ENCODE results near the gene AIF1L. TPM values are rescaled to one million over a fixed set of nuclear protein-coding genes. Genes with fewer than 3 reads are reported as not detected.

The AIF1L gene
- total RNA-seq, 1 experiment from 2014 or later = 5.6 TPM

- H3K27ac ChIP-seq (ENCODE audit: low read depth, low read length, poor library complexity, severe bottlenecking) = no peak overlapping the region
- H3K4me3 ChIP-seq (ENCODE audit: low read depth, low read length, poor library complexity, severe bottlenecking) = no peak overlapping the region
- intact Hi-C loops (cut with micrococcal nuclease; ENCODE audit: unreplicated experiment) = no loop called here
- ChIA-PET POLR2A (ENCODE audit: low non-redundant PET) (no interaction called here), CTCF (no interaction called here)
- no peak for DNase-seq (ENCODE audit: low spot score)
- TF ChIP-seq EZH2 (IDR thresholded peaks at IDR 0.05; ENCODE audit: borderline replicate concordance, low read depth, low read length, poor library complexity, severe bottlenecking) (no peak), CTCF (conservative IDR thresholded peaks at IDR 0.05; ENCODE audit: low read depth, low read length) (no peak)
- no peaks in the 10 kb centered on the region for H3K9me3 ChIP-seq (ENCODE audit: low read depth, low read length, poor library complexity, severe bottlenecking)
- H3K4me1 ChIP-seq (ENCODE audit: insufficient read depth, low read length, poor library complexity, severe bottlenecking) = no peaks in the 10 kb centered on the region
- peaks cover 7% of the 10 kb centered on the region for H3K27me3 ChIP-seq (replicated peaks; ENCODE audit: insufficient read depth, low read depth, low read length, poor library complexity)
- BruUV-seq (replicated peaks) = no TSS peak
- H3K36me3 ChIP-seq (ENCODE audit: insufficient read depth, low read length, poor library complexity, severe bottlenecking) = no peaks in the 10 kb centered on the region
These were observed 4.1 kb downstream of the AIF1L start for GRCh38 chr9:131100445-131100844.

DNA sequence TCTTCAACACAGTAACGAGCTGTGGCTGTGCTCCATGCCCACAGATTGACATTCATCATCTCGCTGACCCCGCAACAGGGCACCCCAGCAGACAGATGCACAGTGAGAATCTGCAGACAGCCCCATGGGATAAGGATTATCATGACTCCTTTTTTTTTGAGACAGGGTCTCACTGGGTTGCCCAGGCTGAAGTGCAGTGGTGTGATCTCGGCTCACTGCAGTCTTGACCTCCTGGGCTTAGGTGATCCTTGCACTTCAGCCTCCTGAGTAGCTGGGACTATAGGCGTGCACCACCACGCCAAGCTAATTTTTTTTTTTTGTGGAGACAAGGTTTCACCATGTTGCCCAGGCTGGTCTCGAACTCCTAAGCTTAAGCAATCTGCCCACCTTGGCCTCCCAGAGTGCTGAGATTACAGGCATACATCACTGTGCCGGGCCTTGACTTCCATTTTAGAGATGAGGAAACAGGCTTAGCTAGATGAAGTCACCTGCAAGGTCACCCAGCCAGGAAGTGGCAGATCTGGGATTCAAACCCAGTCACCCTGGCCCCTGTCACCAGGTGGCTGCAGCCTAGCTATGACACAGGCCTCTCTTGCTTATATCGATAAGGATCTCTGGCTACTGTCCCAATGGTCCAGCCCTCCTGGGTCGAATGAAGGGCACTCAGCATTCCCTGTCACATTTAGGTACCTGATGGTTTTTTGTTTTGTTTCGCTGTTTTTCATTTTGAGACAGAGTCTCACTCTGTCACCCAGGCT lies 5.1 kb downstream of the AIF1L start:
- no peak for DNase-seq (ENCODE audit: low spot score)
- H3K36me3 ChIP-seq (ENCODE audit: insufficient read depth, low read length, poor library complexity, severe bottlenecking) = no peaks in the 10 kb centered on the region
- BruUV-seq (replicated peaks) = no TSS peak
- TF ChIP-seq CTCF (conservative IDR thresholded peaks at IDR 0.05; ENCODE audit: low read depth, low read length) = no peak
- TF ChIP-seq EZH2 (IDR thresholded peaks at IDR 0.05; ENCODE audit: borderline replicate concordance, low read depth, low read length, poor library complexity, severe bottlenecking) = no peak
- H3K9me3 ChIP-seq (ENCODE audit: low read depth, low read length, poor library complexity, severe bottlenecking) = no peaks in the 10 kb centered on the region
- intact Hi-C loops (cut with micrococcal nuclease; ENCODE audit: unreplicated experiment) = no loop called here
- no peaks in the 10 kb centered on the region for H3K4me1 ChIP-seq (ENCODE audit: insufficient read depth, low read length, poor library complexity, severe bottlenecking)
- H3K4me3 ChIP-seq (ENCODE audit: low read depth, low read length, poor library complexity, severe bottlenecking) = no peak overlapping the region
- CTCF ChIA-PET = interaction anchor here (0.5 kb wide), 1 partner anchor 234 kb away, joined by 6 read pairs; no protein-coding TSS in a partner anchor
- POLR2A ChIA-PET (ENCODE audit: low non-redundant PET) = no interaction called here
- H3K27ac ChIP-seq (ENCODE audit: low read depth, low read length, poor library complexity, severe bottlenecking) = no peak overlapping the region
- H3K27me3 ChIP-seq (replicated peaks; ENCODE audit: insufficient read depth, low read depth, low read length, poor library complexity) = no peaks in the 10 kb centered on the region

DNA sequence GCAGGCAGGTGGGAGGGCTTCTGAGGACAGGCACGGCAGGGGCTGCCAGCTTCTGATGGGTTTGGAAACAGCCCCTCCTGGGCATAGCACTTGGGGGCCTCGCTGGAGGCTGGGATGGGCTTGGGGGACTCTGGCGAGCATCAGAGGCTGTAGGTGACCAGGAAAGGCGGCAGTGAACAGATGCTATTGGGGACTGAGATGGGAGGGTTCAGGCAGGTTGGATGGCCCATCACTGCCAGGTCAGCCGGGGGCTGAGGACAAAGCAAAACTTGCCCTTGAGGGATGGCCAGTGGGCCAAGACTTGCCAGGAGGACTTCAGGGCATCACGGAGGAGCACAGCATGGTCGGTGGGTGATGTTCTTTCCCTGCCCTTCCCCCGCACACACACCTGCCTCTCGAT lies 6.7 kb downstream of the AIF1L start:
- TF ChIP-seq CTCF (conservative IDR thresholded peaks at IDR 0.05; ENCODE audit: low read depth, low read length) (no peak), EZH2 (IDR thresholded peaks at IDR 0.05; ENCODE audit: borderline replicate concordance, low read depth, low read length, poor library complexity, severe bottlenecking) (no peak)
- Histone ChIP-seq H3K27me3 (replicated peaks; ENCODE audit: insufficient read depth, low read depth, low read length, poor library complexity) (no peaks in the 10 kb centered on the region), H3K4me1 (ENCODE audit: insufficient read depth, low read length, poor library complexity, severe bottlenecking) (no peaks in the 10 kb centered on the region), H3K27ac (ENCODE audit: low read depth, low read length, poor library complexity, severe bottlenecking) (no peak overlapping the region), H3K36me3 (ENCODE audit: insufficient read depth, low read length, poor library complexity, severe bottlenecking) (no peaks in the 10 kb centered on the region), H3K9me3 (ENCODE audit: low read depth, low read length, poor library complexity, severe bottlenecking) (no peaks in the 10 kb centered on the region), H3K4me3 (ENCODE audit: low read depth, low read length, poor library complexity, severe bottlenecking) (no peak overlapping the region)
- intact Hi-C loops (cut with micrococcal nuclease; ENCODE audit: unreplicated experiment) = no loop called here
- ChIA-PET POLR2A (ENCODE audit: low non-redundant PET) (no interaction called here), CTCF (no interaction called here)
- no peak for DNase-seq (ENCODE audit: low spot score)
- BruUV-seq (replicated peaks) = no TSS peak

Data from A673 (cell line).